ENCODE data around the gene DEGS1. TPM values are rescaled to one million over a fixed set of nuclear protein-coding genes. Genes with fewer than 3 reads are reported as not detected.
A peak's percentile ranks its signal among the peaks of the same experiment; 100 is the strongest.

DEGS1 gene
- 10 to 100 TPM; 50.4 to 87.0 (median 61.5) TPM for polyA plus RNA-seq (ENCODE audit: insufficient read length in 4 of 4)

GRCh38 chr1:224182866-224183590, at the start of gene DEGS1:
DEGS1 (plus strand) TSS chr1:224183240; CDS start chr1:224183337, 97 bp downstream.
- peak; percentile 53 to 75 (median 67) for DNase-seq (ENCODE audit: low read depth in 4 of 4, low spot score in 3 of 4)

GRCh38 chr1:224133741-224134299, 49.2 kb upstream of the DEGS1 start:
- no peak for DNase-seq (ENCODE audit: low read depth in 4 of 4, low spot score in 3 of 4)

GRCh38 chr1:224137518-224137917, 45.5 kb upstream of the DEGS1 start:
- no peak for DNase-seq (ENCODE audit: low read depth in 4 of 4, low spot score in 3 of 4)

GRCh38 chr1:224138198-224138597, 44.8 kb upstream of the DEGS1 start:
- DNase-seq (ENCODE audit: low read depth in 4 of 4, low spot score in 3 of 4): no peak

- DNase-seq (ENCODE audit: low read depth in 4 of 4, low spot score in 3 of 4): no peak
Measured at GRCh38 chr1:224141693-224142092, 41.3 kb upstream of the DEGS1 start.

- DNase-seq (ENCODE audit: low read depth in 4 of 4, low spot score in 3 of 4): no peak
Measured at GRCh38 chr1:224149709-224150108, 33.3 kb upstream of the DEGS1 start.

- no peak for DNase-seq (ENCODE audit: low read depth in 4 of 4, low spot score in 3 of 4)
Measured at GRCh38 chr1:224151117-224151516, 31.9 kb upstream of the DEGS1 start.

- DNase-seq (ENCODE audit: low read depth in 4 of 4, low spot score in 3 of 4): no peak
Measured at GRCh38 chr1:224157316-224157715, 25.7 kb upstream of the DEGS1 start.

GRCh38 chr1:224159541-224159940, 23.5 kb upstream of the DEGS1 start:
- DNase-seq (ENCODE audit: low read depth in 4 of 4, low spot score in 3 of 4): no peak

GRCh38 chr1:224160171-224160682, 22.8 kb upstream of the DEGS1 start:
- no peak for DNase-seq (ENCODE audit: low read depth in 4 of 4, low spot score in 3 of 4)

- no peak for DNase-seq (ENCODE audit: low read depth in 4 of 4, low spot score in 3 of 4)
Measured at GRCh38 chr1:224162768-224163167, 20.3 kb upstream of the DEGS1 start.

- DNase-seq (ENCODE audit: low read depth in 4 of 4, low spot score in 3 of 4): no peak
Measured at GRCh38 chr1:224163311-224163710, 19.7 kb upstream of the DEGS1 start.

GRCh38 chr1:224168859-224169380, 14.1 kb upstream of the DEGS1 start:
- no peak for DNase-seq (ENCODE audit: low read depth in 4 of 4, low spot score in 3 of 4)

- DNase-seq (ENCODE audit: low read depth in 4 of 4, low spot score in 3 of 4): no peak
Measured at GRCh38 chr1:224169718-224170270, 13.2 kb upstream of the DEGS1 start.

GRCh38 chr1:224170343-224170742, 12.7 kb upstream of the DEGS1 start:
- DNase-seq (ENCODE audit: low read depth in 4 of 4, low spot score in 3 of 4): no peak

- DNase-seq (ENCODE audit: low read depth in 4 of 4, low spot score in 3 of 4): no peak
Measured at GRCh38 chr1:224170748-224171478, 12.1 kb upstream of the DEGS1 start.

- no peak for DNase-seq (ENCODE audit: low read depth in 4 of 4, low spot score in 3 of 4)
Measured at GRCh38 chr1:224172229-224172628, 10.8 kb upstream of the DEGS1 start.

GRCh38 chr1:224173523-224173922, 9.5 kb upstream of the DEGS1 start:
- no peak for DNase-seq (ENCODE audit: low read depth in 4 of 4, low spot score in 3 of 4)

- DNase-seq (ENCODE audit: low read depth in 4 of 4, low spot score in 3 of 4): no peak
Measured at GRCh38 chr1:224175617-224176016, 7.4 kb upstream of the DEGS1 start.

- no peak for DNase-seq (ENCODE audit: low read depth in 4 of 4, low spot score in 3 of 4)
Measured at GRCh38 chr1:224177356-224177999, 5.6 kb upstream of the DEGS1 start.
